Activated CD8-positive, alpha-beta memory T cell treated with anti-CD3 and anti-CD28 coated beads for 4 hours (primary cell): ENCODE results near the gene SH3BGRL.
"Not testable (repeated sequence)": the region's sequence is repeated elsewhere in the genome, so short reads cannot be mapped to it uniquely, and the experiment has no call there.

Experiments used
- DNase-seq, 2 donors: peaks; one replicate each; pipeline ENCODE4 v3.0.0-alpha.2; 2020; ENCODE audit warnings: low read depth in 2 of 2

The SH3BGRL gene

GRCh38 chrX:81259714-81260395 lies 58.0 kb downstream of the SH3BGRL start:
- DNase-seq, result no peak

GRCh38 chrX:81261576-81261975 lies 59.7 kb downstream of the SH3BGRL start:
- DNase-seq, result no peak

GRCh38 chrX:81263059-81263458 lies 61.2 kb downstream of the SH3BGRL start:
- DNase-seq, result no peak

- no peak for DNase-seq
Measured at GRCh38 chrX:81278616-81279015, 76.7 kb downstream of the SH3BGRL start.

GRCh38 chrX:81280148-81280547 lies 78.2 kb downstream of the SH3BGRL start:
- no peak for DNase-seq

GRCh38 chrX:81286075-81286474 lies 84.2 kb downstream of the SH3BGRL start:
- no peak for DNase-seq

GRCh38 chrX:81286608-81287007 lies 84.7 kb downstream of the SH3BGRL start:
- DNase-seq, result no peak

GRCh38 chrX:81291996-81292395 lies 90.1 kb downstream of the SH3BGRL start:
- no peak for DNase-seq

GRCh38 chrX:81294101-81294500 lies 92.2 kb downstream of the SH3BGRL start:
- no peak for DNase-seq

- no peak for DNase-seq
Measured at GRCh38 chrX:81301877-81302276, 100.0 kb downstream of the SH3BGRL start.

GRCh38 chrX:81304563-81304962 lies 102.7 kb downstream of the SH3BGRL start:
- no peak for DNase-seq

- no peak for DNase-seq
Measured at GRCh38 chrX:81305240-81305639, 103.3 kb downstream of the SH3BGRL start.

- DNase-seq, result no peak
Measured at GRCh38 chrX:81308086-81308829, 106.4 kb downstream of the SH3BGRL start.

- no peak for DNase-seq
Measured at GRCh38 chrX:81316163-81316562, 114.3 kb downstream of the SH3BGRL start.

- not testable (repeated sequence) for DNase-seq
Measured at GRCh38 chrX:81331653-81332052, 129.8 kb downstream of the SH3BGRL start.

GRCh38 chrX:81336455-81337152 lies 134.7 kb downstream of the SH3BGRL start:
- DNase-seq, result no peak

- no peak for DNase-seq
Measured at GRCh38 chrX:81337805-81338204, 135.9 kb downstream of the SH3BGRL start.

GRCh38 chrX:81338924-81339323 lies 137.0 kb downstream of the SH3BGRL start:
- no peak for DNase-seq

GRCh38 chrX:81345296-81345695 lies 143.4 kb downstream of the SH3BGRL start:
- not testable (repeated sequence) for DNase-seq
